HL-60 (cell line): ENCODE measurements around the gene WDR7.

Source experiments
- DNase-seq, 2 experiments: peaks; one replicate each; pipeline ENCODE4 v3.0.0-alpha.2; 2010 to 2020; ENCODE audit warnings: low read depth in 1 of 2, low spot score in 1 of 2
- H3K27ac ChIP-seq: fragments of 250-450 bp; sonication (Bioruptor Pico); replicated peaks from 2 replicates; pipeline ENCODE4 v1.5.1; 2020; ENCODE audit warnings: mild to moderate bottlenecking, moderate library complexity
- H3K27me3 ChIP-seq: fragments of 250-450 bp; sonication (Bioruptor Pico); 2 replicates; pipeline ENCODE4 v1.5.1; 2021; ENCODE audit warnings: mild to moderate bottlenecking, moderate library complexity; ENCODE audit not compliant: insufficient read depth, poor library complexity, severe bottlenecking
- H3K4me3 ChIP-seq: replicated peaks from 2 replicates; pipeline ENCODE4 v1.5.1; 2011; ENCODE audit warnings: mild to moderate bottlenecking, control low read depth, low read length; ENCODE audit not compliant: insufficient read depth
- GABPA ChIP-seq: IDR thresholded peaks from 2 replicates; pipeline ENCODE4 v1.6.1; 2012; ENCODE audit warnings: low read depth
- POLR2AphosphoS5 ChIP-seq: IDR thresholded peaks from 2 replicates; pipeline ENCODE4 v1.6.1; 2012; ENCODE audit warnings: low read depth
- SPI1 ChIP-seq: IDR thresholded peaks from 2 replicates; pipeline ENCODE4 v1.6.1; 2012; ENCODE audit warnings: low read depth, mild to moderate bottlenecking, borderline replicate concordance
- TF ChIP-seq, protein P1 (sequence below): IDR thresholded peaks from 2 replicates; pipeline ENCODE4 v1.6.1; 2012; ENCODE audit warnings: low read depth; ENCODE audit not compliant: insufficient replicate concordance
- TF ChIP-seq, protein P2 (sequence below): IDR thresholded peaks from one replicate; pipeline ENCODE4 v1.5.1; 2011; ENCODE audit warnings: low read length, control low read depth, inconsistent platforms; ENCODE audit not compliant: insufficient read depth

The WDR7 gene

DNA sequence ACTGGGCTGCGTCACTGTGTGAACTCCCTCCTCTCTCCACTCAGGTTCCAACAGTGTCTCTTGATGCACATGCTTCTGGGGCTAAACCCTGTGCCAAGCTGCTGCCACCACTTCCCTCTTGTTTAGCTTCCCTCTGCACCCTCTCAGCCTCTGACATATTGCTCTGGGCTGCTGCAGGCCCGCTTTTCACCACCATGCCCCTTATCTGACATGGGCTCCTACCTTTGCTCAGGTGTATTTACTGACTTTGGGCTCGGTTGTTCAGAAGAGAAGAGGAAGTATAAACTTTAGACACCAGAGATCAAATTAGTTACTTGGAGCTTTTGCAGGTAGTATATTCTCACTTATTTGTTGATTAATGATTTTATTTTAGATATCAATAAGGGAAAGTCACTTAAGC, 77.6 kb downstream of the WDR7 start:
- no peak for DNase-seq
- TF ChIP-seq, protein P1, sequence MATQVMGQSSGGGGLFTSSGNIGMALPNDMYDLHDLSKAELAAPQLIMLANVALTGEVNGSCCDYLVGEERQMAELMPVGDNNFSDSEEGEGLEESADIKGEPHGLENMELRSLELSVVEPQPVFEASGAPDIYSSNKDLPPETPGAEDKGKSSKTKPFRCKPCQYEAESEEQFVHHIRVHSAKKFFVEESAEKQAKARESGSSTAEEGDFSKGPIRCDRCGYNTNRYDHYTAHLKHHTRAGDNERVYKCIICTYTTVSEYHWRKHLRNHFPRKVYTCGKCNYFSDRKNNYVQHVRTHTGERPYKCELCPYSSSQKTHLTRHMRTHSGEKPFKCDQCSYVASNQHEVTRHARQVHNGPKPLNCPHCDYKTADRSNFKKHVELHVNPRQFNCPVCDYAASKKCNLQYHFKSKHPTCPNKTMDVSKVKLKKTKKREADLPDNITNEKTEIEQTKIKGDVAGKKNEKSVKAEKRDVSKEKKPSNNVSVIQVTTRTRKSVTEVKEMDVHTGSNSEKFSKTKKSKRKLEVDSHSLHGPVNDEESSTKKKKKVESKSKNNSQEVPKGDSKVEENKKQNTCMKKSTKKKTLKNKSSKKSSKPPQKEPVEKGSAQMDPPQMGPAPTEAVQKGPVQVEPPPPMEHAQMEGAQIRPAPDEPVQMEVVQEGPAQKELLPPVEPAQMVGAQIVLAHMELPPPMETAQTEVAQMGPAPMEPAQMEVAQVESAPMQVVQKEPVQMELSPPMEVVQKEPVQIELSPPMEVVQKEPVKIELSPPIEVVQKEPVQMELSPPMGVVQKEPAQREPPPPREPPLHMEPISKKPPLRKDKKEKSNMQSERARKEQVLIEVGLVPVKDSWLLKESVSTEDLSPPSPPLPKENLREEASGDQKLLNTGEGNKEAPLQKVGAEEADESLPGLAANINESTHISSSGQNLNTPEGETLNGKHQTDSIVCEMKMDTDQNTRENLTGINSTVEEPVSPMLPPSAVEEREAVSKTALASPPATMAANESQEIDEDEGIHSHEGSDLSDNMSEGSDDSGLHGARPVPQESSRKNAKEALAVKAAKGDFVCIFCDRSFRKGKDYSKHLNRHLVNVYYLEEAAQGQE, result no peak
- TF ChIP-seq POLR2AphosphoS5 (no peak), SPI1 (no peak), GABPA (no peak)
- TF ChIP-seq, protein P2, sequence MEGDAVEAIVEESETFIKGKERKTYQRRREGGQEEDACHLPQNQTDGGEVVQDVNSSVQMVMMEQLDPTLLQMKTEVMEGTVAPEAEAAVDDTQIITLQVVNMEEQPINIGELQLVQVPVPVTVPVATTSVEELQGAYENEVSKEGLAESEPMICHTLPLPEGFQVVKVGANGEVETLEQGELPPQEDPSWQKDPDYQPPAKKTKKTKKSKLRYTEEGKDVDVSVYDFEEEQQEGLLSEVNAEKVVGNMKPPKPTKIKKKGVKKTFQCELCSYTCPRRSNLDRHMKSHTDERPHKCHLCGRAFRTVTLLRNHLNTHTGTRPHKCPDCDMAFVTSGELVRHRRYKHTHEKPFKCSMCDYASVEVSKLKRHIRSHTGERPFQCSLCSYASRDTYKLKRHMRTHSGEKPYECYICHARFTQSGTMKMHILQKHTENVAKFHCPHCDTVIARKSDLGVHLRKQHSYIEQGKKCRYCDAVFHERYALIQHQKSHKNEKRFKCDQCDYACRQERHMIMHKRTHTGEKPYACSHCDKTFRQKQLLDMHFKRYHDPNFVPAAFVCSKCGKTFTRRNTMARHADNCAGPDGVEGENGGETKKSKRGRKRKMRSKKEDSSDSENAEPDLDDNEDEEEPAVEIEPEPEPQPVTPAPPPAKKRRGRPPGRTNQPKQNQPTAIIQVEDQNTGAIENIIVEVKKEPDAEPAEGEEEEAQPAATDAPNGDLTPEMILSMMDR, result no peak
- no peak overlapping the region for H3K27ac ChIP-seq
- no peaks in the 10 kb centered on the region for H3K27me3 ChIP-seq
- no peak overlapping the region for H3K4me3 ChIP-seq

DNA sequence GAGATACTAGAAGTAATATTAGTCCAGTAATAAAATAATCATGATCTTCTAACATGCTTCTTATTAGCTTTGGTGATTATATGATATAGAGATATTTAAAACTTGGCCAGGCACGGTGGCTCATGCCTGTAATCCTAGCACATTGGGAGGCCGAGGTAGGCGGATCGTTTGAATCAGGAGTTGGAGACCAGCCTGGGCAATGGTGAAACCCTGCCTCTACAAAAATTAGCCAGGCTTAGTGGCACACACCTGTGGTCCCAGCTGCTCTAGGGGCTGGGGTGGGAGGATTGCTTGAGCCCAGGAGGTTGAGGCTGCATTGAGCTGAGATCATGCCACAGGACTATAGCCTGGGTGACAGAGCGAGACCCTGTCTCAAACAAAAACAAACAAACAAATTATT, 87.0 kb downstream of the WDR7 start:
- H3K4me3 ChIP-seq, result no peak overlapping the region
- H3K27ac ChIP-seq, result no peak overlapping the region
- DNase-seq, result no peak
- no peaks in the 10 kb centered on the region for H3K27me3 ChIP-seq
- no peak for TF ChIP-seq GABPA
- no peak for TF ChIP-seq POLR2AphosphoS5
- TF ChIP-seq, protein P2, result no peak
- TF ChIP-seq, protein P1, result no peak
- TF ChIP-seq SPI1, result no peak

DNA sequence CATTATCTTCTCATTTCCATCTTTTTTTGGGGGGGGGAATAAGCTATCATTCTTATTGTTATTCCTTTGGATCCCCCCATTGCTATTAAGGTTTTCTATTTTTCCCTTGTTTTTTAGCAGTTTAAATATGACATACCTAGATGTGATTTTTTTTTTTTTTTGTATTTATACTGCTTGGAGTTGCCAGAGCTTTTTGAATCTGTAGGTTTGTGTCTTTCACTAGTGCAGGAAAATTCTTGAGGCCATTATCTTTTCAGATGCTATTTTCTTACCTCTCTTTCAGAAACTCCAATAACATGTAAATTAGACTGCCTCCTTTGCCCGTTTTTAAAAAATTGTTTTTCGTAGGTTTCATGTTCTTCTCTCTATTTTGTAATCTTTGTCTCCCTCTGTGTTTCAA, 88.6 kb downstream of the WDR7 start:
- H3K27ac ChIP-seq, result no peak overlapping the region
- TF ChIP-seq POLR2AphosphoS5, result no peak
- TF ChIP-seq, protein P1, result no peak
- no peak for TF ChIP-seq GABPA
- TF ChIP-seq, protein P2, result no peak
- no peak for TF ChIP-seq SPI1
- no peaks in the 10 kb centered on the region for H3K27me3 ChIP-seq
- no peak overlapping the region for H3K4me3 ChIP-seq
- no peak for DNase-seq
